H9 (cell line): ENCODE data around the gene USP47. TPM values are rescaled to one million over a fixed set of nuclear protein-coding genes. Genes with fewer than 3 reads are reported as not detected.

Source experiments
- DNase-seq: peaks from one replicate; pipeline ENCODE4 v3.0.0-alpha.2; 2017
- H2AFZ ChIP-seq: one replicate; pipeline ENCODE4 v1.6.1; 2013; ENCODE audit warnings: mild to moderate bottlenecking, low read length, control low read depth, moderate library complexity
- H2AK5ac ChIP-seq: 2 replicates; pipeline ENCODE4 v1.6.1; 2013; ENCODE audit warnings: low read length, control low read depth, mixed read lengths; ENCODE audit not compliant: insufficient read length
- H2BK120ac ChIP-seq: one replicate; pipeline ENCODE4 v1.6.1; 2013; ENCODE audit warnings: low read depth, mild to moderate bottlenecking, low read length, control low read depth, inconsistent platforms; ENCODE audit not compliant: poor library complexity, severe bottlenecking
- H2BK12ac ChIP-seq: 2 replicates; pipeline ENCODE4 v1.6.1; 2013; ENCODE audit warnings: low read length, control low read depth, mixed read lengths, low read depth; ENCODE audit not compliant: insufficient read length
- H2BK15ac ChIP-seq: 2 replicates; pipeline ENCODE4 v1.6.1; 2013; ENCODE audit warnings: low read depth, low read length, control low read depth
- H2BK20ac ChIP-seq: one replicate; pipeline ENCODE4 v1.6.1; 2013; ENCODE audit warnings: low read depth, mild to moderate bottlenecking, low read length, control low read depth, inconsistent platforms; ENCODE audit not compliant: poor library complexity, severe bottlenecking
- H2BK5ac ChIP-seq: 2 replicates; pipeline ENCODE4 v1.6.1; 2013; ENCODE audit warnings: low read length, control low read depth, mixed read lengths; ENCODE audit not compliant: insufficient read length
- H3K14ac ChIP-seq: 2 replicates; pipeline ENCODE4 v1.6.1; 2013; ENCODE audit warnings: low read length, control low read depth; ENCODE audit not compliant: insufficient read depth
- H3K18ac ChIP-seq: 2 replicates; pipeline ENCODE4 v1.6.1; 2013; ENCODE audit warnings: low read depth, mild to moderate bottlenecking, mixed read lengths, low read length, control low read depth; ENCODE audit not compliant: insufficient read length
- H3K23ac ChIP-seq: 2 replicates; pipeline ENCODE4 v1.6.1; 2013; ENCODE audit warnings: low read length, control low read depth, mixed read lengths, low read depth; ENCODE audit not compliant: insufficient read length
- H3K23me2 ChIP-seq: 2 replicates; pipeline ENCODE4 v1.6.1; 2013; ENCODE audit warnings: low read depth, mild to moderate bottlenecking, mixed read lengths, low read length, control low read depth; ENCODE audit not compliant: insufficient read length, poor library complexity, severe bottlenecking
- H3K27ac ChIP-seq: 2 replicates; pipeline ENCODE4 v1.5.1; 2013; ENCODE audit warnings: low read length, control low read depth, mixed read lengths, low read depth; ENCODE audit not compliant: insufficient read length
- H3K27me3 ChIP-seq: 2 replicates; pipeline ENCODE4 v1.6.1; 2013; ENCODE audit warnings: low read length, control low read depth, inconsistent platforms; ENCODE audit not compliant: insufficient read depth
- H3K4ac ChIP-seq: 2 replicates; pipeline ENCODE4 v1.6.1; 2013; ENCODE audit warnings: low read depth, mild to moderate bottlenecking, control low read depth, inconsistent platforms, low read length, moderate library complexity
- H3K4me1 ChIP-seq: 2 replicates; pipeline ENCODE4 v1.6.1; 2013; ENCODE audit warnings: low read length, control low read depth, inconsistent platforms; ENCODE audit not compliant: insufficient read depth
- H3K4me2 ChIP-seq: 2 replicates; pipeline ENCODE4 v1.6.1; 2013; ENCODE audit warnings: low read length, control low read depth, mixed read lengths; ENCODE audit not compliant: insufficient read length, insufficient read depth
- H3K56ac ChIP-seq: 2 replicates; pipeline ENCODE4 v1.6.1; 2013; ENCODE audit warnings: low read depth, mild to moderate bottlenecking, mixed read lengths, low read length, control low read depth; ENCODE audit not compliant: insufficient read length
- H3K79me1 ChIP-seq: 2 replicates; pipeline ENCODE4 v1.6.1; 2013; ENCODE audit warnings: low read depth, mild to moderate bottlenecking, moderate library complexity, low read length, control low read depth, inconsistent platforms; ENCODE audit not compliant: insufficient read depth, poor library complexity, severe bottlenecking
- H3K79me2 ChIP-seq: 2 replicates; pipeline ENCODE4 v1.6.1; 2013; ENCODE audit warnings: low read length, control low read depth, inconsistent platforms; ENCODE audit not compliant: insufficient read depth
- H3K9ac ChIP-seq: 2 replicates; pipeline ENCODE4 v1.6.1; 2013; ENCODE audit warnings: low read length, control low read depth, mixed read lengths; ENCODE audit not compliant: insufficient read length; ENCODE audit errors: extremely low read depth
- H3K9me3 ChIP-seq: one replicate; pipeline ENCODE4 v1.6.1; 2013; ENCODE audit warnings: low read depth, low read length, inconsistent platforms; ENCODE audit not compliant: control insufficient read depth
- H3T11ph ChIP-seq: one replicate; pipeline ENCODE4 v1.6.1; 2013; ENCODE audit warnings: mild to moderate bottlenecking, low read length, control low read depth, inconsistent platforms
- H4K20me1 ChIP-seq: one replicate; pipeline ENCODE4 v1.6.1; 2013; ENCODE audit not compliant: control insufficient read depth, insufficient read length, insufficient read depth
- H4K5ac ChIP-seq: 2 replicates; pipeline ENCODE4 v1.6.1; 2013; ENCODE audit warnings: low read depth, mild to moderate bottlenecking, mixed read lengths, low read length, control low read depth; ENCODE audit not compliant: insufficient read length
- H4K8ac ChIP-seq: replicated peaks from 2 replicates; pipeline ENCODE4 v1.6.1; 2013; ENCODE audit warnings: low read length, control low read depth, mixed read lengths, low read depth; ENCODE audit not compliant: insufficient read length
- H4K91ac ChIP-seq: 2 replicates; pipeline ENCODE4 v1.6.1; 2013; ENCODE audit warnings: low read depth, mild to moderate bottlenecking, moderate library complexity, mixed read lengths, low read length, control low read depth; ENCODE audit not compliant: insufficient read length
- H3K27ac Mint-ChIP-seq, 3 experiments: 2 replicates in 2 of 3; 3 replicates in 1 of 3; pipeline ENCODE4 v1.8.0; 2020 to 2021; ENCODE audit warnings: mixed read lengths in 3 of 3, mild to moderate bottlenecking in 1 of 3, moderate library complexity in 1 of 3
- H3K27me3 Mint-ChIP-seq: 2 replicates; pipeline ENCODE4 v1.8.0; 2021; ENCODE audit warnings: low read depth, mild to moderate bottlenecking, moderate library complexity, mixed read lengths
- H3K36me3 Mint-ChIP-seq, 3 experiments: 2 replicates in 2 of 3; 3 replicates in 1 of 3; pipeline ENCODE4 v1.8.0; 2020 to 2021; ENCODE audit warnings: low read depth in 3 of 3, mixed read lengths in 3 of 3; ENCODE audit not compliant: insufficient read depth in 1 of 3
- H3K4me1 Mint-ChIP-seq, 2 experiments: 2 replicates each; pipeline ENCODE4 v1.8.0; 2020; ENCODE audit warnings: mixed read lengths in 2 of 2
- H3K4me3 Mint-ChIP-seq, 2 experiments: 2 replicates in 1 of 2; 3 replicates in 1 of 2; pipeline ENCODE4 v1.8.0; 2020 to 2021; ENCODE audit warnings: mild to moderate bottlenecking in 2 of 2, mixed read lengths in 2 of 2, moderate library complexity in 1 of 2
- H3K9me3 Mint-ChIP-seq, 2 experiments: 2 replicates in 1 of 2; 3 replicates in 1 of 2; pipeline ENCODE4 v1.8.0; 2020; ENCODE audit warnings: mild to moderate bottlenecking in 2 of 2, mixed read lengths in 2 of 2, moderate library complexity in 1 of 2
- WGBS: extraction: QIAGEN DNeasy Blood & Tissue Kit; methylation state at CpG from one replicate; pipeline ENCODE4 v1.1.7; 2013; ENCODE audit warnings: missing lambda C conversion rate, low lambda C conversion rate, mixed read lengths; ENCODE audit not compliant: insufficient read length; ENCODE audit errors: extremely low coverage; 5-methylcytosine and 5-hydroxymethylcytosine counted together
- total RNA-seq: library from RNA; stranded (reverse); gene quantifications from 2 replicates; pipeline ENCODE4 v1.2.1, GENCODE V29; 2021
- TF ChIP-seq, protein P1 (sequence below): fragments of 200-600 bp; sonication (generic); conservative IDR thresholded peaks from 3 replicates; pipeline ENCODE4 v1.8.0; 2021; ENCODE audit warnings: antibody characterized with exemption, mild to moderate bottlenecking

USP47 gene
- total RNA-seq, 1 experiment from 2014 or later: 26.7 TPM

GRCh38 chr11:11978792-11979487, 137.2 kb downstream of the USP47 start:
- H3K23ac ChIP-seq: no peak overlapping the region
- H4K20me1 ChIP-seq: no peaks in the 10 kb centered on the region
- H3K79me1 ChIP-seq: no peaks in the 10 kb centered on the region
- H3K27ac Mint-ChIP-seq: no peak overlapping the region
- H2BK120ac ChIP-seq: no peak overlapping the region
- H3K27ac ChIP-seq: no peak overlapping the region
- H3K14ac ChIP-seq: no peak overlapping the region
- no CpG with 5 or more reads among the region's 13 CpGs for WGBS
- H3K4ac ChIP-seq: no peak overlapping the region
- no peak overlapping the region for H4K5ac ChIP-seq
- no peak overlapping the region for H3K56ac ChIP-seq
- H3K4me3 Mint-ChIP-seq: no peak overlapping the region
- no peaks in the 10 kb centered on the region for H3K4me1 ChIP-seq
- DNase-seq: peak; percentile 28
- H2BK12ac ChIP-seq: no peak overlapping the region
- no peaks in the 10 kb centered on the region for H3K27me3 ChIP-seq
- no peak overlapping the region for H4K91ac ChIP-seq
- no peak overlapping the region for H2BK5ac ChIP-seq
- no peak overlapping the region for H2AK5ac ChIP-seq
- no peaks in the 10 kb centered on the region for H3K79me2 ChIP-seq
- H3K27me3 Mint-ChIP-seq: no peaks in the 10 kb centered on the region; the same call in 1 of the 2 replicates
- H3K9me3 Mint-ChIP-seq: peaks cover 0 to 2% of the 10 kb centered on the region in 2 experiments; a peak in 1 of 5 replicates
- H2AFZ ChIP-seq: no peak overlapping the region
- no peaks in the 10 kb centered on the region for H3K9me3 ChIP-seq
- H3T11ph ChIP-seq: no peak overlapping the region
- no peak overlapping the region for H2BK15ac ChIP-seq
- H3K36me3 Mint-ChIP-seq: peaks cover 0 to 2% (median 0%) of the 10 kb centered on the region in 3 experiments; a peak in 3 of 7 replicates
- H3K9ac ChIP-seq: no peak overlapping the region
- H4K8ac ChIP-seq: no peak overlapping the region
- no peak overlapping the region for H3K4me2 ChIP-seq
- H2BK20ac ChIP-seq: no peak overlapping the region
- H3K4me1 Mint-ChIP-seq: peaks cover 19 to 23% of the 10 kb centered on the region in 2 experiments
- TF ChIP-seq, protein P1, sequence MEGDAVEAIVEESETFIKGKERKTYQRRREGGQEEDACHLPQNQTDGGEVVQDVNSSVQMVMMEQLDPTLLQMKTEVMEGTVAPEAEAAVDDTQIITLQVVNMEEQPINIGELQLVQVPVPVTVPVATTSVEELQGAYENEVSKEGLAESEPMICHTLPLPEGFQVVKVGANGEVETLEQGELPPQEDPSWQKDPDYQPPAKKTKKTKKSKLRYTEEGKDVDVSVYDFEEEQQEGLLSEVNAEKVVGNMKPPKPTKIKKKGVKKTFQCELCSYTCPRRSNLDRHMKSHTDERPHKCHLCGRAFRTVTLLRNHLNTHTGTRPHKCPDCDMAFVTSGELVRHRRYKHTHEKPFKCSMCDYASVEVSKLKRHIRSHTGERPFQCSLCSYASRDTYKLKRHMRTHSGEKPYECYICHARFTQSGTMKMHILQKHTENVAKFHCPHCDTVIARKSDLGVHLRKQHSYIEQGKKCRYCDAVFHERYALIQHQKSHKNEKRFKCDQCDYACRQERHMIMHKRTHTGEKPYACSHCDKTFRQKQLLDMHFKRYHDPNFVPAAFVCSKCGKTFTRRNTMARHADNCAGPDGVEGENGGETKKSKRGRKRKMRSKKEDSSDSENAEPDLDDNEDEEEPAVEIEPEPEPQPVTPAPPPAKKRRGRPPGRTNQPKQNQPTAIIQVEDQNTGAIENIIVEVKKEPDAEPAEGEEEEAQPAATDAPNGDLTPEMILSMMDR: no peak
- no peak overlapping the region for H3K18ac ChIP-seq
- H3K23me2 ChIP-seq: no peaks in the 10 kb centered on the region
